Renal pelvis (tissue), 4 donors: Measurements from ENCODE around the gene BCAS4. TPM values are rescaled to one million over a fixed set of nuclear protein-coding genes. Genes with fewer than 3 reads are reported as not detected.

Experiments used
- DNase-seq: peaks from one replicate; pipeline ENCODE4 v3.0.0-alpha.2; 2013
- polyA plus RNA-seq, 3 donors: library from polyadenylated mRNA; unstranded; fragments of 120-200 nt; gene quantifications; one replicate each; pipeline ENCODE4 v1.2.1, GENCODE V29; 2013; ENCODE audit not compliant: insufficient read length in 3 of 3

Gene BCAS4
- polyA plus RNA-seq, 3 donors, result 4.7 to 6.2 (median 5.5) TPM

GRCh38 chr20:50848846-50849673 lies 54.2 kb downstream of the BCAS4 start:
- DNase-seq, result no peak

GRCh38 chr20:50850721-50851286 lies 55.9 kb downstream of the BCAS4 start:
- DNase-seq, result no peak

DNA sequence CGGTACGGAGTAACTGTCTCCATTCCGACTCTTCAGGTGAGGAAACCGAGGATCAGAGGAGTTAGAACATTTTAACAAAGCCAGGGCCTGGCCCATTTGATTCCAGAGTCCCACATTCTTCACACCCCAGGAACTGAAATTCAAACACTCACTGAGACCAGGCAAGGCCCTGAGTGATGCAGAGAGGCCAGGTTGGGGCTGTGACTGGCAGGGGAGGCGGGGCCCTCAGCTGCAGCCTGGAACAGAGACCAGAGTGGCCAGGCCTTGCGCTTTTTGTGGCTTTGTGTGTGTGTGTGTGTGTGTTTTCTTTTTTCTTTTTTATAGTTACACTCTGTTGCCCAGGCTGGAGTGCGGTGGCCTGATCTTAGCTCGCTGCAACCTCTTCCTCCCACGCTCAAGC lies 57.2 kb downstream of the BCAS4 start:
- no peak for DNase-seq

GRCh38 chr20:50854506-50855249 lies 59.8 kb downstream of the BCAS4 start:
- no peak for DNase-seq

DNA sequence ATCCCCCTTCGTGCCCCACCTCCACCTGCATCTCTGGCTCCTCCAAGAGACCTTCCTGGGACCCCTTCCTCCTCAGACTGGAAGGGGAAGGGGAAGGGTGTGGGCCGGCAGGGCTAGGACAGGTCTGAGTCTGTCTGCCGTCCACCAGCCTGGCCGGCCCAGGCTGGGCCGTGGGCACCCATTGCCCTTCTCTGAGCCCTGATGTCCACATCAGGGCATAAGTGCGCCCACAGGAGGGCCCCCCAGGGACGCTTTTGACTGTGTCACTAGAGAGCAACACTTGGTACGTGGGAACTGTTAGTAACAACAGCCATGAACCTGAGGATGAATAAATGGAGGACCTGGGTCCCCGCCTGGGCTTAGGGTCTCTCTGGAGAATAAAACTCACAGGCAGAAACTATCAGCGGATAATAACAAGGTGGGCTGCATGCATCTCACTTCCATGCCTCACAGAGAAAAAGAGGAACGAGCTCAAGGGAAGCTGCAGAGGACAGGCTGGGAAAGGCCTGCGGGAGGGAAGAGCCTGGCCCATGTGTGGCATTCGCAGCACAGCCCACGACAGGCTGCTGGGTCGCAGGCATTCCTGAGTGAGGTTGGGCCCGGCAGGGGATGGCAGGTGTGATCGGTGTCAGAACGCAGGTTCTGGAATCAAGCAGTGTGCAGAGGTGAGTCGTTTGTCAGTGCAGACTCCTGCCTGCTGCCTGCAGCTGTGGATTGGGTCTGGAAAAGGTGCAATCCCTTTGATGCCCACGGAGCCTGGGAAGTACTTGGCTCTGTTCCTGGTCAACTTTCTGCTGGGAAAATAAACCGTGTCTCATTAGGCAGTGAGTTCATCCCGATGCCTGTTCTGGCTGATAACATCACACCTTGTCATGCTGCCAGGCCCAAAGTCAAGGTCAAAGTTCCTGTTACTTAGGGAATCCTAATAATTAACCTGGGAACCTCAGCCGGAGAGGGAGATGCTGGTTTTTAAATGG lies 60.9 kb downstream of the BCAS4 start:
- no peak for DNase-seq

GRCh38 chr20:50856475-50857041 lies 61.7 kb downstream of the BCAS4 start:
- no peak for DNase-seq

- DNase-seq, result no peak
These were observed 62.5 kb downstream of the BCAS4 start for GRCh38 chr20:50857348-50857747.

GRCh38 chr20:50858525-50858924 lies 63.7 kb downstream of the BCAS4 start:
- no peak for DNase-seq

DNA sequence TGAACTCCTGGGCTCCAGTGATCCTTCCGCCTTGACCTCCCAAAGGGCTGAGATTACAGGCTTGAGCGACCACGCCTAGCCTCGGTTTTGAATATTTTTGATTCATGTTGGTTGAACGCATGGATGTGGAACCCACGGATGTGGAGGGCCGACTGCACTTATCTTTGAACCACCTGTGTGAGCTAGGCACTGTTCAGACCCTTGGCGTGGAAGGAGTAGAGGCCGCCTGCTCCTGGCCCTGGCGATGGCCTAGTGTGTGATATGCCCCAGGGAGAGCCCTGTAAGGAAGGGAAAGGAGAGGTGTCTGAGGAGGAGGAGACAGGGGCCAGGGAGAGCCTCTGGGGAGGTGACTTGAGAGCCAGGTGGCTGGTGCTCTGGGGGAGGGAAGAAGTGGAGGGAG lies 64.3 kb downstream of the BCAS4 start:
- DNase-seq, result no peak

GRCh38 chr20:50861012-50861411 lies 66.2 kb downstream of the BCAS4 start:
- no peak for DNase-seq

DNA sequence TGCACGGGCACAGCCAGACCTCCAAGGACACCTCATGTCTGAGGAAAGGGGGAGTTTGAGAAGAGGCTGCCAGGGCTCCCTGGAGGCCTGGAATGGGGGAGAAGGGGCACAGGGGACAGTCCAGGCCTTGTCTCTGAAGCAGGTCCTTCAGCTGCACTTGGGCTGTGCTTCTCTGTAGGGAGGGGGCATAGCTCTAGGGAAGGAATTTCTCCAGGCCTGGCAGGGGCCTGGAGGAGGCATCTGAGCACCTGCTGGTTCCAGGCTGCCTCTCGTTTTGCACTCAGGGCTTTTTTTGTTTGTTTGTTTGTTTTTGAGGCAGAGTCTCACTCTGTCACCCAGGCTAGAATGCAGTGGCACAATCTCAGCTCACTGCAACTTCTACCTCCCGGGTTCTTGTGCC lies 67.7 kb downstream of the BCAS4 start:
- no peak for DNase-seq

DNA sequence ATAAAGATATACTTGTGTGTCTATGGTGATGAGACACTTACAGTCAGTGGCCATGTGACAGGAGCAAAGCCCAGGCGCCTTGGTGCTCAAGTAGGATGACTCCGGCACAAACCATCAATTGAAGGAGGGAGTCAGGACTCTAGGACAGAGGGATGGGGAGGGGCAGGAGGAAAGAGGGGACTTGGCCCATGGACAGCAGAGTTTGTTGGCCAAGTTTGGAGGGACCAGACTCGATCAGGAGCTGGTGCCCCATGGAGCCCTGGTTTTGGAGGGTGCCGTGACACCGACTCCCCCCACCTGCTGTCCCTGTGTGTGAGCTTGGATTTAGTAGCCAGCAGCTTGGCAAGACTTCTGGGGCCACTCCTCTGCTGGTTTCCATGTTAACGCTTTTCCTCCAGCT lies 70.3 kb downstream of the BCAS4 start:
- DNase-seq, result no peak

DNA sequence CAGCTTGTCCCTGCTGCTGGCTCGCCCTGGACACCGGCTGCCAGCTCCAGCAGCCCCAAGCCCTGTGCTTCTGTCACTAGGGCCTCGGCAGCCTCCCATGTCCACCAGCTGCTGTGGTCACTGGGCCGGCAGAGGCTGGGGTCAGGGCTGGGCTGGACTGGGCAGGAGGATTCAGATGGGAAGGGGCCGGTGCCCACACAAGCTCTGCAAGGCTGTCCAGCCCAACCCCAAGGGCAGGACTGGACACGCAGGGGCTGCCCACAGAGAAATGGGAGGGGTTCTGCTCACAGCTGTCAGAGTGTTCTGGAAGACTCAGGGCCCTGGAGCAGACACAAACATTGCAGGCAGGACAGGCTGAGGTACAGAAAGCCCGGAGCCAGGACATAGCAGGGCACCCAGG lies 70.7 kb downstream of the BCAS4 start:
- no peak for DNase-seq

DNA sequence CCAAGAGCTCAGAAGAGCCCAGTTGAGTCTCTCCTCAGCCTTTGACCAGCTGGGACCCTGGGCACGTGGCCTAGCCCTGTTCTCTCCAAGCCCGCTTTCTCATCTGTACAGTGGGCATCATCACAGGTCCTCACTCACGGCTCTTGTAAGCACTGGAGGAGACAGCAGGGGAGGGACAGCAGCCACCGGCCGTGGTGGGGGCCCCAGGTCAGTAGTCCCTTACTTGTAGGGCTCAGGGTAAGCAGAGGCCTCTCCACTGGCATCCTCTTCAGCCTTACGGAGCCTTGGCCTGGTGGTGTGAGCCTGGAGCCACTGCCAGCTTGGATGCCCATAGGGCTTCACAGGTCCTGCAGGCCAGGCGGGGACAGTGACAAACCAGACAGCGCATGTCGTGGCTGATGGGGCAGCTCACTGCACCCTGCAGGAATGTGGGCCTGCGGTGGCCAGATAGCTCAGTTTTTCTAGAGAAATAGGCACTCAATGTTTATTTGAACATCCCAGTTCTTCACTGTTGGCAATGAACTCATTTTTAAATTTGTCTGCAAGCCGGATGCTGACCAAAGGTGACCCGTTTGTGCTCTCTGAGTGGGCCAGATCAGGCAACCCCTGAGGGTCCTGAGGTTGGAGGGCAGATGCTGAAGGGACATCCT lies 71.3 kb downstream of the BCAS4 start:
- no peak for DNase-seq

DNA sequence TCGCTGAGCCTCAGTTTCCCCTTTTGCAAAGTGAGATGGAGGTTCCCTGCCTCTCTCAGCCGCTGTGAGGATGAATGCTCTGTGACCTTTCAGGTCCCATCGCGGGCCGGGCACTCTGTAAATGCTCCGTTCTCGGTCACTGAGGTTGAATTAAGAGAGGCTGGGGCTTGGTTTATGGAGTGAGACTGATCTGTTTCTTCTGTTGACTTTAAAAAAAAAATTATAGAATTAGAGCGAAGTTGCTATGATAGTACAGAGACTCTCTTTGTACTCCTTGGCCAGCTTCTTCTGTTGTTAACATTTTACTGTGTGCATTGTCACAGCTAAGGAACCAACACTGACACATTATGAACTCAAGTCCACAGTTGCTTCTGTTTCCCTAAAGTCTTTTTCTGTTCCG lies 72.0 kb downstream of the BCAS4 start:
- no peak for DNase-seq

DNA sequence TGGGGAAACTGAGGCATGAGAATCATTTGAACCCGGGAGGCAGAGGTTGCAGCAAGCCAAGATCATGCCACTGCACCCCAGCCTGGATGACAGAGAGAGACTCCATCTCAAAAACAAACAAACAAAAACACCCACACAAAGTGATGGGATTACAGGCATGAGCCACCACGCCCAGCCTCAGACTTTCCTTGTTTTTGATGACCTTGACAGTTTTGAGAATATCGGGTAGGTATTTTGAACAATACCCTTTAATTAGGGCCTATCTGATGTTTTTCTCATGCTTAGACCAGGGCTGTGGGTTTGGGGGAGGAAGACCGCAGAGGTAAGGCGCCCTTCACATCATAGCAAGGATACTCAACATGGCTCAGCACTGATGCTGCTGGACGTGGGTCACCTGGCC lies 72.9 kb downstream of the BCAS4 start:
- no peak for DNase-seq

GRCh38 chr20:50868509-50869495 lies 73.9 kb downstream of the BCAS4 start:
- DNase-seq, result no peak

GRCh38 chr20:50870561-50871161 lies 75.8 kb downstream of the BCAS4 start:
- DNase-seq, result peak; percentile 86
